HG02938 (cell line): ENCODE data around the gene DUSP15.
"Not testable (repeated sequence)": the region's sequence is repeated elsewhere in the genome, so short reads cannot be mapped to it uniquely, and the experiment has no call there.

ENCODE experiments used
- ATAC-seq: cut with Tn5 transposase; IDR thresholded peaks from one replicate; pipeline ENCODE4 v1.9.1; 2021; ENCODE audit warnings: mild to moderate bottlenecking, moderate library complexity; ENCODE audit not compliant: unreplicated experiment

The DUSP15 gene

DNA sequence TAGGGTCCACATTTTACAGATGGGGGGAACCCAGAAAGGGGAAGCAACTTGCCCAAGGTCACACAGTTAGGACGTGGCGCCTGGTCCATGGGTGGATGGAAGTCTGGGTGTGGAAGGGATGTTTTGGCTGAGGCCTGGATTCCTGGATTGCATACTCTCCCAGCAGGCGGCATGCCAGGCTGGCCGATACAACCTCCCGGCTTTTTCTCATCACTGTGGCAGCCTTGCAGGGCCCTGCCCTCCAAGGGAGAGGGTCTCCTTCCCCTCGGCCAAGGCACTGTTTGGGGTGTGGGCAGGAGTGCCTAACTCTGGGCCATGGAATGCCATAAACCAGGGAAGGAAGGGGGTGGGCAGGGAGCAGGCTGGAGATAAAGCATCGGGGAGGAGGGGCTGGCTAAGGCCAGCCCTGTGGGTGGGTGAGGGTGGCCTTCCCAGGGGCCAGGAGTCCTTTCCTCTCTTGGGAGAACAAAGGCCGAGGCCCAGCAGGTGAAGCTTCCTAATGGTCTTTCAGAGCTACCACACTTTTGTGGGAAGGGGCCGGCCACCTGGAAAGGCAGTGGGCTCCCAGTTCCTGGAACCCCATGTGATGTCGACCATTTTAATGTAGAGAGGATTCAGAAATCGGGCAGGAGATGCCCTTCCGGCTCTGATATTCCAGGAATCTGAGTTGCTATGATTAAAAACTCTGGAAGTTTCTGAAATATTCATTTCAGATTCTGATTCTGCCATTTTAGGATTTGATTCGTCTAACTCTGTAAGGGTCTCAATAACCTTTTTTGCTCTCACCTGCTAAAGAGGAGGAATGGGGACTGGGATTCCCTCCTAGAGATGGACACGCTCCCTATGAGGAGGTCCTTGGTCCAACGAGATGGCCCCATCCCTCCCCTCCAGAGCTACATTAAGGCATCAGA, 29.2 kb downstream of the DUSP15 start:
- ATAC-seq: no peak

DNA sequence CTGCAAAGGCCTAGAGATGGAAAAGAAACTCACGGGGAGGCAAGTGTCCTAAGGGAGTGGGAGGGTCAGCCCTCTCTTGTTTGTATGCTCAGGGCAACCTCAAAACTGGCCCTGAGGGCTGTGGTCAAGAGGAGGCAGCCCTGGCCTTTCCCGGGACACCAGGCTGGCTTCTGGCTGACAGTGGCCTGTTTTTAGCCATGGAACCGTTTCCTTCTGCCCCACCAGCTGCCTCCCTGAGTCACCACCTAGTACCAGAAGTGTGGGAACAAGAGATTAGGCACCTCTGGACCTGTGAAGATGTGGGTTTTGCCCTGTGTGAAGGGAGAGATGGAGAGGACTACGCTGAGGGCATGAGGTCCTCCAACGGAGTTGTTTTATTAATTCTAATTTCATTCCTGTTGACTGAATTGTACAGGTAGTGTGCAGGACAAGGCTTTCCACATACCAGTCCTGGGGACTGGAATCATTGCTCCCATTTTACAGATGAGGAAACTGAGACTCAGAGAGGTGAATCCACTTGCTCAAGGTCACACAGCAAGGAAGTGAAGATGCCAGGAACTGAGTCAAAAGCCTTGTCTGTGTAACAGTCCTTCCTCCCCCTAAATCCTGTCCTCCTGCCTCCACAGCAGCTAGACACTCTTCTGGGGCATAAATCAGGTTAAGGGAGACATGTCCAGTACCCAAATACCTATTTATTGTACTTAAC, 30.4 kb downstream of the DUSP15 start:
- no peak for ATAC-seq

DNA sequence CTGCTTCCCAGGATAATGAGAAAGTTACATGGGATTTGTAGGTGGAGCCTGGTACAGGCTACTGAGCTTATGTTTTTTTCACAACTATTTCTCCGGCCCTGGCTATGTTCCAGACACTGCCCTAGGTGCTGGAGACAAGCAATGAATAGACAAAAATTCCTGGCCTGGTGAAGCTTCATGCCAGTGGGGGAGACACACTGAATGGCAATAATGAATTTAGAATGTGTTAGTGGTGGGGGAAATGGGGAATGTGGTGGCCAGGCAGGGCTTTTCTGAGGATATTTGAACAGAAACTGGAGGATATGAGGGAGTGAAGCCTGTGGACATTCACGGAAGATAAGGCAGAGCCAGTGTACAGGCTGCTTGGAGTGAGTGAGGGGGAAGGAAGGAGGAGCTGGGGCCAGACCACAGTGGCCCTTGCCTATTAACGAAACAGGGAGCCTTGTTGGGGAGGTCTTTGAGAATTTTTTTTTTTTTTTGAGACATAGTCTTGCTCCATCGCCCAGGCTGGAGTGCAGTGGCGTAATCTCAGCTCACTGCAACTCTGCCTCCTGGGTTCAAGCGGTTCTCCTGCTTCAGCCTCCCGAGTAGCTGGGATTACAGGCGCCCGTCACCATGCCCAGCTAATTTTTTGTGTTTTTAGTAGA, 31.6 kb downstream of the DUSP15 start:
- ATAC-seq: no peak

DNA sequence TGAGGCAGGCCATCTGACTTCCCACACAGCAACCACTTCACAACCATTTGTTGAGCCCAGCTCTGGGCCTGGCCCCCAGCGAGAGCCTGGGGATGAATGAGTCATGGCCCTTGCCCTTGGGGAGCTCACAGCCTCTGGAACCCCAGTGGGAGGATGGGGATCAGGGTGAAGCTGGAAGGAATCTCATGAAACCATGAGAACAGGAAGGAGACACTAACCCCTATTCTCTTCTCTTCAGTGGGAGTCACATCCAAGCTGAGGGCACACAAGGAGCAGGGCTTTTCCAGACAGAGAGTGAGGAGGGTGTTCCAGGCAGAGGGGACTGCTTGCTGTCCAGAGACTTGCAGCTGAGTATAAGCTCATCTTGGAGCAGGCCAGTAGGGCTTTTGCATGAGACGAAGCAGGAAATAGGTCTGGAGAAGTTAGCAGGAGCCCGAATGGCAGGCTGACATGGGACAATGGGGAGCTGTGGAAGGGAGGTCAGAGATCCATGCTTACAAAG, 32.4 kb downstream of the DUSP15 start:
- no peak for ATAC-seq

DNA sequence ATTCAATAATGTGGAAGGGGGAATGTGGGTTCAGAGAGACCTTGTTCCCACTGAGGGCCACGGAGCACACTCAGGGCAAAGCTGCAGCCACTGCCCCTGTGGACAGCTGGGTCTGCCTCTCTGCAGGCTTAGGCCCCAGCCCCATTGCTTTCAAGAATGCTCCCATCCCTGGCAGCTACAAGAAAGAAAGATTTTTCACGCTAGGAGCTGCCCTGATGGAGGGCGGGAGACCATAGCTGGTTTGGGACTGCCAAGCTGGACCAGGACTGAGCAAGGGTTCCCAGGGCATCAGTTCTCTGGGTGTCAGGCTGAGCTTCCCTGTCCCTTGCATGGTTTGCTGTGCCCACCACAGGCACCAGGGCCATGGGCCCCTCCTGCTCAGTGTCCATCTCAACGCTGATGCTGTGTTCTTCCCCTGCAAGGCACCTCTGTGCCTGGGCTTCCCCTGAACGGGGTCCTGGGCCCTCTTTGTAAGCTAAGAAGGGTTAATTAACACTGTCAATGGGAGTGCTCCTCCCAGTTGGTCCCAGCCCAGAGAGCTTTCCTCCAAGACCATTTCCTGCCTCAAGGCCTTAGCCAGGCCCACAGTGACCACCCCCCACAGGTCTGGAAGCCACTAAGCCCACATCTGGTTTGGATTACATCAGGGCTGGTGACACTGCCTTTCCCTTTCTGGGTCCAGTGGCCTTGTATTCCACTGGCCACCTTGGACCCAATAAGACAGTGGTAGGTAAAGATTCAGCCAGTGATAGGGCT, 33.3 kb downstream of the DUSP15 start:
- no peak for ATAC-seq

DNA sequence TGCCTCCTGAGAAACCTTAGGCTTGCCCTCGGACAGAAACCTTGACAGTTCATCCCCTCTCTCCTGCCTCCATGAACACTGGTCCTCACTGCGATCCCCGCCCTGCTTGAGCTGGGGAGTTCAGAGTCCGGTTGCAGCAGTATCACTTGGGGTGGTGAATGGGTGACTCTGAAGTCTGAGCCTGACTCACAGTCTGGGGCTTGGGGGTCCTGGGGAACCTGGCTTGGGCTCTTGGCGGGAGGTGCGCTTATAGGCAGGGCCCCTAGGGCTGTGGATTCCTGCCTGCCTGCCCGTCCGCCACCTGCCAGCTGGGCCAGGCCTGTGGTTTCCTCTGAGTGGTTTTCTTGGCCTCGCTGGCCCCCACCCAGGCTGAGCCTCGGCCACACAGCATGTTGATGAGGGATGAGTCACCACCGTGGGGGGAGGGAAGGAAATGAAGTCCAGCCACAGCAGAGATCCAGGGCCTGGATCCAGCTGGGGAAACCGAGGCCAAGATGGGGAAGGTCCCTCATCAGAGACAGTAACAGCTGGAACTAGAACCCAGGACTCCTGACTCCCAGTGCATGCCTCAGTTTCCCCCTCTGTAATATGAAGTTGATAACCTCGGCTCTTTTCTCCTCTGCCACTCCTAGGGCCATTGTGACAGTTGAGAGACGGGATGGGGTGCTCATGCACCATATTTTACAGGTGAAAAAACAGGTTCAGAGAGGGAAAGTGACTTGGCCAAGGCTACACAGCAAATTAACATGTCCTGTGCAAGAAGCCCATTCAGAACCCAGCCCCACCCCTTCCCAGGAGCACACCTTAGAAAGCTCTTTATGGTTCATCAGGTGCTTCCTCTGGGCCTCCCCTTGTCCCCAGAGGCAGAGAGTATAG, 34.1 kb downstream of the DUSP15 start:
- ATAC-seq: no peak

DNA sequence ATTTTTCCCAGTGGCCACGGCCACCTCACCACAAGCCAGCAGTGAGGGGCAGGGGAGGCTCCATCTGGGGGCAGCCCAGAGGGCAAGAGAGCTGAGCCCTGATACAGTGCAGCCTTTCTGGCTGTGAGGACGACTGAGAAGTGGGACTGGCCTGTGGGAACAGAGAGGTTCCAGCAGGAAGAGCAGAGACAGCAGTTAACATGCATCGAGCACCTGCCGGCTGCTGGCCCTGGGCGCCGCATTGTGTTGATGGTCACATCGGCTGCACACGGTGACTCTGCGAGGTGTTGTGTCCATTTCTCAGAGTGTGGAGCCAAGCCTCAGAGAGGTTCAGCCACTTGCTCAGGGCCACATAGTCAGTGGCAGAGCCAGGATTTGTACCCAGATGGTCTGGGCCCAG, 34.8 kb downstream of the DUSP15 start:
- no peak for ATAC-seq

DNA sequence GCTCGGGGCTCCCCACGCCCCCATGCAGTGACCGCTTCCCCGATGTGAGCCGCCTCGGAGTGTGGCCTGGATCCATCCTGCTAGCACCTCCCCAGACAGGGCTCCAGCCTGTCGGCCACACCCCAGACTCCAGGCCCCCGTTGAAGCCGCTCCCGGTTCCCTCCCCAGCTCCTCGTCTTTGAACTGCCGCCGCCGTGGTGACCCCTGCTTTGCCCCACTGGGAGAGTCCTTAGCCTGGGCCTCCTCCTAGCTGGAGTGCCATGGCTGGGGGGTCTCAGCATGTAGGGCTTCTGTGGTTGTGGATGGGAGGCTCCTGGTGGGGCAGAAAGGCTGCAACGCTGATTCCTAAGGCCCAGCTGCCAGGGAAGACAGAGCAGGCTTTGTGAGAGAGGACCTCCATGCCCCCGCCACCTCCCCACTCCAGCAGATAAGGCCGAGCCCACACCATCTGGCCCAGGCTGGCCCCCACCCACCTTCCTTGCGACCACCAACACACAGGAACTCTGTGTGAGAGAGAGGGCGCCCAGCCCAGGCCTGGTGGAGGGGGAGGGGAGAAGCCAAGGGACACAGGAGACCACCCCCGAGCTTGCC, 36.3 kb downstream of the DUSP15 start:
- ATAC-seq: no peak

DNA sequence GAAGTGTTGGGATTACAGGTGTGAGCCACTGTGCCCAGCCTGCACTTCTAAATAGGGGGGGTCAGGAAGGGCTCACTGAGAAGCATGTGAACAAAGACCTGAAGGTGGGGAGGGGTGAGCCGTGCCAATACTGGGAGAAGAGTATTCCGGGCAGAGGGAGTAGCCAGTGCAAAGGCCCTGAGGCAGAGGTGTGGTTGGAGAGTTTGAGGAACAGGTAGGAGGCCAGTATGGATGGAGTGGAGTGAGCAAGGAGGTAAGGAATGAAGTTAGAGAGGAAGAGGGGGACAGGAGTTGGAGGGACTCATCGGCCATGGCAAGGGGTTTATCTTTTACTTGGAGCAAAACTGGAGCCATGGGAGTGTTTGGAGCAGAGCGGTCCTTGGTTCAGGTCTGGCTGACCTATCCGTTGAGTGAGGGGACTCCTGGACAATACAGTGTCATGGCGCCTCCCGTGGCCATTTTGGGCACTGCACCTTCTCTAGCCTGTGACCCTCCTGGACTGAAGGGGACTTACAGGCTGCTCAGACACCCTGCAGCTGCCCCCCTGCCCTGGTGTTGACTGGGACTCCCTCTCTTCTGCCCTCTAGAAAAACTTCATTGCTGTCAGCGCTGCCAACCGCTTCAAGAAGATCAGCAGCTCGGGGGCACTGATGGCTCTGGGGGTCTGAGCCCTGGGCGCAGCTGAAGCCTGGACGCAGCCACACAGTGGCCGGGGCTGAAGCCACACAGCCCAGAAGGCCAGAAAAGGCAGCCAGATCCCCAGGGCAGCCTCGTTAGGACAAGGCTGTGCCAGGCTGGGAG, 37.0 kb downstream of the DUSP15 start:
- ATAC-seq: no peak

DNA sequence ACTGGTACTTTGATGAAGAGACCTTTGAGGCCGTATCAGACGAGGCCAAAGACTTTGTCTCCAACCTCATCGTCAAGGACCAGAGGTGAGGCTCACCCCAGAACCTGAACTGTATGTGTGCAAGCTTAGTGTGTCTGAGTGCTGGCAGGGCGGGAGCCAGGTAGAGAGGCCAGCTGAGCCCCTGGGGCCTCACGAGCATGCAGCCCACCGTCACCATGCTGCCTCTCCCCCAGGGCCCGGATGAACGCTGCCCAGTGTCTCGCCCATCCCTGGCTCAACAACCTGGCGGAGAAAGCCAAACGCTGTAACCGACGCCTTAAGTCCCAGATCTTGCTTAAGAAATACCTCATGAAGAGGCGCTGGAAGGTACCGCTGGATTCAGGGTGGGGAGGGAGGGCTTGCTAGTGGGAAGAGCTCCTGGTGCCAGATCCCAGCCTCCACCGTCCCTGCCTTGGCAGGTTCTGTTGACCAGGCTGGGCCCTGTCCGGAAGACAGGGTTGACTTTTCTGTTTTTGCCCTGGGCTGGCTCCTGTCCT, 38.5 kb downstream of the DUSP15 start:
- ATAC-seq: no peak

DNA sequence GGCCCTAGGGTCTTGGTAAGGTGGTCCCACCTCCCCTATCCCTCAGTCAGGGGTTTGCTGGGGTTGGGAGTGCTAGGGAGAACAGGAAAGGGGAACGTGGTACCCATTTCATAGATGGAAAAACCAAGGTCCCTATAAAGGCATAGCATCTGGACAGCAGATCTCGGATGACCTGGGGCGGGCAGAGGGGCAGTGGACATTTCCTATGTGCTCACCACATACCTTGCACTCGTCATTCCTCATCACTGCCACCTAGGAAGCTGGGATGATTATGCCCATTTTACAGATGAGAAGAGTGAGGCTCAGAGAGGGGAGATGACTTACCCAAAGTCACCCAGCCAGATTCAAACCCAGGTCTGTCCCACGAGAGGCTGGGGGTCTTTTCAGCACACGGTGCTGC, 39.1 kb downstream of the DUSP15 start:
- ATAC-seq: no peak

DNA sequence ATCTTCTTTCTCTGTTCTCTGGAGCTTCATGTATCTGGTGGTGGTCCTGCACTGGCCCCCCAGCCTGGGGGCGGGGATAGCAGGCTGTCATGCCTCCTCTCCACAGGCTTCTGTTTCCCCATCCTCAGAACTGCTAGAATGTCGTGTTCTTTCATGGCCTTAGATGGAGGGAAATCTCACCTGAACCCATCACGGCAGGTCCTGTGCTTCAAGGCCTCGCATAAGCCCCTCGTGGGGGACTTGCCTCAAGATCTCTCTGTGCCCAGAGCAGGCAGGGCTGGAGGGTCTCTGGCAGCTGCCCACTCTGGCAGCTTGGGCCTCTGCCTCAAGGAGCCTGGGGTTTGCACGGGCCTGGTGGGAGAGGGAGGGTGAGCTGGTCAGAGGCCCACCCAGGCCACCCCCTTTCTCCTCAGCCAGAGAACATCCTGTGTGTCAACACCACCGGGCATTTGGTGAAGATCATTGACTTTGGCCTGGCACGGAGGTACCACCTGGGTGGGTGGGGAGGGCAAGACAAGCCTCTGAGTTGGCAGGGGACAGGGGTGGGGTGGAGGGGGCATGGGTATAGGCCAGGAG, 39.8 kb downstream of the DUSP15 start:
- ATAC-seq: no peak

DNA sequence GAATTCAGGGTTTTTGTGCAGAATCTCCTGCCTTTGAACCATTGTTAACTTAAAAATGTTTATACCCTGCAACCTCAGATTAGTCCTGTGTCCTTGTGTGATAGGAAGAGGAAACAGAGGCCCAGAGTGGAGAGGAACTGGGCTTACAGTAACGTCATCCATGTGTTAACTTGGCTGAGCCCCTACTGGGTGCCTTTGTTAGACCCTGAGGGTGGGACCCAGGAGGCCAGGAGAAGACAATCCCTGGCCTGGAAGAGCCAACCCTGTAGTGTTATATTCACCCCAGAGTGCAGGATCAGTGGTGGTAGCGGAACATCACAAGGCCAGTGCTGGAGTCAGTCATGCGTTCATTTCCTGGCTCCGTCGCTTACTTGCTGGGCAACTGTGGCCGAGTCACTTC, 40.6 kb downstream of the DUSP15 start:
- ATAC-seq: no peak

DNA sequence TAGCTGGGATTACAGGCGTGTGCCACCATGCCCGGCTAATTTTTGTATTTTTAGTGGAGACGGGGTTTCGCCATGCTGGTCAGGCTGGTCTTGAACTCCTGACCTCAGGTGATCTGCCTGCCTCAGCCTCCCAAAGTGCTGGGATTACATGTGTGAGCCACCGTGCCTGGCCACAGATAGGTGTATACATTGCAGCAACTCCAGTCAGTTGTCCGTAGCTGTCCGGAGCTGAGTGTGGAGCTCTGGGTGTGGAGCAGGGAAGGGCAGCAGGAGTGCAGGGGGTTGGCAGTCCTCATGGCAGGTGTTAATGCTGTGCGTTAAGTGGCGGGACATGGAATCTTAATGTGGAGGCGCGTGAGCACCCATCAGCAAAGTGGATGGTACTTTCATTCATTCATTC, 42.3 kb downstream of the DUSP15 start:
- not testable (repeated sequence) for ATAC-seq

DNA sequence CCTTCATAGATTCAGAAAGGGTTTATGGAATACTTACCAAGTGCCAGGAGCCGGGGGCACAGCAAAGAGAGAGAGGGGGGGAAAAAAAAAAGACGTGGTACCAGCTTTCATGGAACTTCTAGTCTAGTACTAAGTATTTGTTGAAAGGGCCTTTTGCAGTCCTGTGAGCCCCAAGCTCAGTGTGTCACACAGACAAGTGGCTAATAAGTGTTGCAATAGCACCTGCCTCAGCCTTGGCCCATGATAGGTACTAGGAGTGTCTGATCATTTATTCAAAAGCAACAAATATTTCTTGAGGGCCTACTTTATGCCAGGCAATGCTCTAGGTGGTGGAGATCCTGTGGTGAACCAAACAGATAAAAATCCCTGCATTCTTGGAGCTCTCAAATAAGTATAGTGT, 43.3 kb downstream of the DUSP15 start:
- ATAC-seq: no peak

DNA sequence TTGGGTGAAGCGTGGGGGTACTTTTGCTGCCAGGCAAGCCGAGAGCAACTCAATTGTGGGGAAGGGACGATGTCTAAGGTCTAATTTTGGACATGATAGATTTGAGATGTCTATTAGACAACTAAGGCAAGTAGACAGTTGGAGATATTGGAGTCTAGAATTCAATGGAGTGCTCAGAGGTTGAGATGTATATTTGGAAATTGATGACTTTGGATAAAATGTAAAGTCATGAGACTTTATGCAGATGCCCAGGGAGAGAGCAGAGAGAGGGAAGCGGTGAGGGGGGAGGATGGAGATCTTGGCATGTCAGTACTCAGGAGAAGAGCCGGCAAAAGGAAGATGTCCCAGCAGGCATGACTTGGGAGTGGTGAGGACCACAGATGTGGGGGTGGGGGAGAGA, 44.3 kb downstream of the DUSP15 start:
- no peak for ATAC-seq

DNA sequence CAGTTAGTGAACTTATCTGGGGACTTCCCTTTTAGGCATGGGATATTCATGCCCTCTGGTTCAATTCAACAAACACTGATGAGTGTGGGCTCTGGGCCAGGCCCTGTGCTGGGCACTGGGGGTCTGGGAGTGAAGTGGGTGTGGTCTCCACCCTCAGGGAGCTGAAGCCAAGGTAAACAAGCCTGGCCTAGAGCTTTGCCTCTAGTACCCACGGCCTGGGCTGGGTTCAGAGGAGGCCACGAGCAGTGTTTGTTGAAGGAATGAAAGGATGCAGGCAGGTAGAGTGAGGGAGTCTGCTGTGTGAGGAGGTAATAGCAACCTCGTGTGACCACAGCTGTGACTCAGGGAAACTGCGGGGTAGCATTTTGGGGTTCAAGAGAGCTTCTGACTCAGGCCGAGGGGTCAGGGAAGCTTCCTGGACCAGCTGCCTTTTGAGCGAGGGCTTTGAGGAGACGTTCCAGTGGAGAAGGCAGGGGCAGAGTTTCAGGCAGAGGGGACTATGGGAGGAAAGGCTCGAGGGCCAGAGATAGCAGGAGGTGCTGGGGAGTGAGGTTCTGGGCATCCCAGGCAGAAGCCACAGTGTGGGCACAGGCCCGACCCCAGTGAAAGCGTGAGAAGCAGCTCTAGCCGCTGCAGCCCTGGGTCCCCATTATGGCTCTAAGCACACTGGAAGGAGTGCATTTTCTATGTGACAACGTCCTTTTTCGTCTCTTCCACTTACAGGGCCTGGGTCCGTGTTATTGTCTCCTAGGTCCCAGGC, 45.6 kb downstream of the DUSP15 start:
- no peak for ATAC-seq
